HG03457 (cell line): Measurements from ENCODE around the gene SLC10A1.
"Not testable (repeated sequence)": the region's sequence is repeated elsewhere in the genome, so short reads cannot be mapped to it uniquely, and the experiment has no call there.

ENCODE experiments used
- ATAC-seq: cut with Tn5 transposase; IDR thresholded peaks from one replicate; pipeline ENCODE4 v1.9.1; 2021; ENCODE audit warnings: moderate number of reproducible peaks; ENCODE audit not compliant: unreplicated experiment

Gene SLC10A1

GRCh38 chr14:69770559-69770958, 26.5 kb downstream of the SLC10A1 start:
- no peak for ATAC-seq

- ATAC-seq: no peak
Measured at GRCh38 chr14:69769623-69770022, 27.4 kb downstream of the SLC10A1 start.

GRCh38 chr14:69768873-69769272, 28.2 kb downstream of the SLC10A1 start:
- ATAC-seq: no peak

GRCh38 chr14:69767369-69767999, 29.6 kb downstream of the SLC10A1 start:
- ATAC-seq: peak; percentile 53

GRCh38 chr14:69766984-69767368, 30.1 kb downstream of the SLC10A1 start, which contains the start of gene SRSF5:
Gene SRSF5, plus strand, starts transcription at chr14:69767142. Its CDS starts 1,015 bp downstream, at chr14:69768157.
- peak; percentile 67 for ATAC-seq

GRCh38 chr14:69763761-69764510, 33.1 kb downstream of the SLC10A1 start:
- no peak for ATAC-seq

GRCh38 chr14:69760810-69761209, 36.2 kb downstream of the SLC10A1 start:
- no peak for ATAC-seq

GRCh38 chr14:69756298-69756697, 40.7 kb downstream of the SLC10A1 start:
- ATAC-seq: no peak

GRCh38 chr14:69755784-69756183, 41.3 kb downstream of the SLC10A1 start:
- ATAC-seq: no peak

- no peak for ATAC-seq
Measured at GRCh38 chr14:69755296-69755695, 41.7 kb downstream of the SLC10A1 start.

- ATAC-seq: no peak
Measured at GRCh38 chr14:69754487-69754886, 42.6 kb downstream of the SLC10A1 start.

- no peak for ATAC-seq
Measured at GRCh38 chr14:69753860-69754259, 43.2 kb downstream of the SLC10A1 start.

- no peak for ATAC-seq
Measured at GRCh38 chr14:69752773-69753172, 44.3 kb downstream of the SLC10A1 start.

- ATAC-seq: no peak
Measured at GRCh38 chr14:69750495-69750894, 46.5 kb downstream of the SLC10A1 start.

GRCh38 chr14:69749956-69750355, 47.1 kb downstream of the SLC10A1 start:
- ATAC-seq: no peak

GRCh38 chr14:69741055-69741454, 56.0 kb downstream of the SLC10A1 start:
- no peak for ATAC-seq

GRCh38 chr14:69736405-69736804, 60.6 kb downstream of the SLC10A1 start:
- ATAC-seq: not testable (repeated sequence)

- ATAC-seq: not testable (repeated sequence)
Measured at GRCh38 chr14:69731919-69732598, 65.0 kb downstream of the SLC10A1 start.

GRCh38 chr14:69727860-69728259, 69.2 kb downstream of the SLC10A1 start:
- no peak for ATAC-seq

- ATAC-seq: peak; percentile 61
Measured at GRCh38 chr14:69726761-69727511, 70.1 kb downstream of the SLC10A1 start.
